GM03348 (cell line): ENCODE measurements around the gene SALL1.

Source experiments
- DNase-seq: peaks from one replicate; pipeline ENCODE4 v3.0.0; 2012; ENCODE audit warnings: low spot score

The SALL1 gene

DNA sequence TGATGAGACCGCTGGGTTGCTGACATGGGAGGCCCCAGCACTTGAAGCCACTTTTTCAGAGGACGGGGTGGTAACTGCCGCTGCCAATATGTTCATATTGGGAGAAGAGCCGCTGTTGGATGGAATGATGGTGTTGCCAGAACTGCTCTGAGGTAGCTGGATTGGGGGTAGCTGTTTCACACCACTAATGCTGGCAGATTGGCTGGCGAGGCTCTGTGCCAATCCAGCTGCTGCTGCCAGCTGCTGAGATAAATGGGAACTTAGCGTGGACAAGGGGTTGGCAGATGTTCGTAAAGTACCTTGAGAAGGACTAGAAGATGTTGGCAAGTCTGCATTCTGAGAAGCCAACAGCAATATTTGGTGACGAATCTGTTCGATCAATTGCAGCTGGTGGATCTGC, 10.0 kb downstream of the SALL1 start:
- no peak for DNase-seq

DNA sequence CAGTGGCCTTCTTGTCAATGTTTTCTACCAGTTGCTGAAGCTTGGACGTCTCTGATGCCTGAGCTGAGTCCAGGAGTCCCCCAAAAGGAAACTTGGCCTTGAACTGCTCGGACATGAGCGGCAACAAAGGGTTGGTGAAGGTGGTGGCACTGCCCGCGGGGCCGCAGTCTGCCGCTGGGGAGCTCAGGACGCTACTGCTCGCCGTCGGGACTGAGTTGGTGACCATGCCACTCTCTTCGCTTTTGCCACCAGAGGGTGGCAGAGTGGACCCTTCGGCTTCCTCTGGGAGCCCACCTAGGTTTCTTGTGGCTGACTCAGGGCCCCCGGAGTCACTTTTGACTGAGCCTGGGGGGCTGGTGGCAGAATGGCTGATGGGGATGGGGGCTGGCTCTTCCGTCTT, 11.0 kb downstream of the SALL1 start:
- DNase-seq: no peak

DNA sequence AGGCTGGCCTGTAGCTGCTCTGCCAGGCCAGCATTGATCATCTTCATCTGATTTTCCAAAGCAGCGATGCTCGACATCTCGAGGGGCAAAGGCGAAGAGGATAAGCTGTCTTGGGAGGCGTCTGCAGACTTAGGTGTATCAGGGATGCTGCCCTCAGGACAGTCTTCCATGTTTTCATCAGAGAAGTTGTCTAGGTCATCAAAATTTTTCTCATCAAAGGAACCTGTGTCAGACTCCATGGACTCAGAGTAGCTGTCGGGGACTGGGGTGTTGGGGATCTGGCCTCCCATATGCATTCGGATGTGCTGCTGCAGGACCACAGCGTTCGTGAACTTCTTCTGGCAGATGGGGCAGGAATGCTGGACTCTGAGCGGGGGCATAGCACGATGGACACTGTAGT, 11.5 kb downstream of the SALL1 start:
- DNase-seq: no peak

DNA sequence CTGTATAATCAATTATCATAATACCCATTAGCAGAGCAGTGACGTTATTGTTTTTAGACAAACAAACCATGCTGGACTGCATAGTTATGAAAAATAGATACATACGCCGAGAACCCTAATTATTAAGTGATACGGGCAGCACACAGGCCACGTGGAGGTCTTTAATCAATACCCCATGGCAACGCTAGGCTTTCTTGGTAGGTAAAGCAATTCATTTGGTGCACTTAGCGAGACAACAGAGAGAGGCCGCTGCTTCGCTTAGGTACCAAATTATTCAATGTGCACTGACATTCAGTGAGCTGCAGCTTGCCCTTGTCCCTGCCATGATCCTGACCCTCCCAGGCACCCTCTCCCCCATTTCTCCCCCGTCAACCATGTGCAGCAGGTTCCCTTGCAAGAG, 12.9 kb downstream of the SALL1 start:
- no peak for DNase-seq

DNA sequence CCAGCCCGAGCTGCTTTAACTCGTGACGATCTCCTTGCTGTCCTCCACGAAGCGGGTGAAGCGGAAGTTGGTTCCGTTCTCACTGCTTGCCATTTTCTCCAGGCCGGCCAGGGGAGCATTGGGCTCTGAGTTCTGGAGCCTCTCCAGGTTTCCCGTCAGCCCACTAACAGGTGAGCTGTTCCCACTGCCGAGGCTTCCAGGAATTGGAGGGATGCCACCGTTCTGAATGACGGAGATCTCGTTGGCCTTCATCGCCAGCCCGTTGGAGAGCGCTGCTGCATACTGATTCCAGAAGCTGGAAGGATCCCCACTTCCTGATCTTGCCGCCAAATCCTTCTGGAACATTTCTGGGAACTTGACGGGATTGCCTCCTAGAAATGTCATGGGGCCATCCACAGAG, 14.0 kb downstream of the SALL1 start:
- DNase-seq: no peak

DNA sequence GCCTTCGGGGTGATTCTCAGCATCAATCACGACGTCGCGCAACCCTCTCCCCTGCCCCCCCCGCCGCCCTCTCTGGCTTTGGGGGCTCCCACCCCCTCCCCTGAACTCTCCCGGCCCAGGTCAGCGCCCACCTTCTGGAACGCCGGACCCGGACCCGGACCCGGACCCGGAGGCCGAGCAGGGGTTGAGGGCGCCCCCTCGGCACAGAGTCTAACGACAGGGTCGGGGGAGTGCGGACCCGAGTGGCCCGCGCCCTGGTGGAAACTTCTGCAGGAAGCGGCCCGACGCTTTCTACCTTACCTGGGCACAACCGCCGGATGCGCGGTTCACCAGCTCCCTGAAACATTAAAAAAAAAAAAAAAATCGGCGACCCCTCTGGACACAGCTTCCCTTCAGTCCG, 16.2 kb downstream of the SALL1 start:
- no peak for DNase-seq

DNA sequence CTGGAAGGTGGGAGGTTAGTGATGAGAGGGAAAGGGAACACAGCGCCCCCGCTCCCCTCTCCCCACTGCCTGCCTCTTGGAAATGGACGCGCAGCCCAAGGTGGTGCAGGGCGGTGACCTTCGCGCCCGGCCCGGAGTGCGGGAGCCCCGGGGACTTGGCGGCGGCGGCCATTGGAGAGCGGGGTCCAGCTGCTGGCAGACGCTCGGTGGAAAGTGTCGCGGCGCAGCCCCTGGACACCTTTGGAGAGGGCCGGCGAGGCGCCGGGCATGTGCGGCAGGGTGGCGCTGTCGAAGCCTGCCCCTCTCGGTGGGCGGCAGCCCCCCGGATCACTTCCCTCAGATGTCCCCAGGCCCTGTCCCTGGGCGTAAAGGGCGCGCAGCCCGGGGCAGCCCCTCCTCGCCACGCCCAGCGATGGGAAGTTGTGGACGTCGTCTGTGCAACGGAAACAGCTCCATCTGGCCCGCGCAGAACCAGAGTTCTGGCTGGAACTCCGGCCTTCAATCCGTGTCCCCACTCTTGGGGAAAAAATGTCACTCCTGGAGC, 16.7 kb downstream of the SALL1 start:
- peak; percentile 33 for DNase-seq

DNA sequence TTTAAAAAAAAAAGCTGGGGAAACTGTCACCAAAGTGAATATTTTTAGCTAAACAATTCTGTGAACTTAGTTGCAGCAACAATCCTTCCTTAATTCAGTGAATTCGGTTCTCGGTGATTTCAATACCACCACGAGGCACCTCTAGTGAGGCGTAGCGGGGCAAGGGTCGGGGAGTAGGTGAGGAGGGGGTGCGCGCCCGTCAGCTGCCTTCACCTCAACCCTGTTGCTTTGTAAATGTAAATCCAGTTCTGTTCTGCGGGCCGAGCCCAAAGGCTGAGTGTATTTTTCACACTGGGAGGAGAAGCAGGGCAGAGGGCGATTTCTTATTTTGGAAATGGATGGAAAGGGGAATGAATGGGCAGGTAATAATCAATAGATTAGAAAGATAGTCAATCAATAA, 17.4 kb downstream of the SALL1 start:
- no peak for DNase-seq

DNA sequence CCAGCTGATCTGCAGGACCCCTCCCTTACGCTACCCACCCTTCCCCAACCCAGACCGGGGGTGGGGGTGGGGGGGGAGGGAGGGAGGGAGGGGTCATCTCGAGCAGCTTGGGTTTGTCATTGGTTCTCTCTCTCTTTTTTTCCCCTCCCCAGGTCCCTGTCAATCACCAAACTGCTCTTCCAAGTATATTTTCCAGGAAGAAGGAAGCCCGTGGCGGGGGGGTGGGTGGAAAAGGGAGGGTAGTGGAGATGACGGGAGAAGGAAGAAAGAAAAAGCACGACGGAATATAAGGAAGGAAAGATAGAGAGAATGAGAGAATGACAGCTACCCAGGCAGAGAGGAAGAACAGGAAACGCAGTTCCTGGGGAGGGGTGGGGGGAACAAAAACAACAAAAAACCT, 17.9 kb downstream of the SALL1 start:
- DNase-seq: no peak

DNA sequence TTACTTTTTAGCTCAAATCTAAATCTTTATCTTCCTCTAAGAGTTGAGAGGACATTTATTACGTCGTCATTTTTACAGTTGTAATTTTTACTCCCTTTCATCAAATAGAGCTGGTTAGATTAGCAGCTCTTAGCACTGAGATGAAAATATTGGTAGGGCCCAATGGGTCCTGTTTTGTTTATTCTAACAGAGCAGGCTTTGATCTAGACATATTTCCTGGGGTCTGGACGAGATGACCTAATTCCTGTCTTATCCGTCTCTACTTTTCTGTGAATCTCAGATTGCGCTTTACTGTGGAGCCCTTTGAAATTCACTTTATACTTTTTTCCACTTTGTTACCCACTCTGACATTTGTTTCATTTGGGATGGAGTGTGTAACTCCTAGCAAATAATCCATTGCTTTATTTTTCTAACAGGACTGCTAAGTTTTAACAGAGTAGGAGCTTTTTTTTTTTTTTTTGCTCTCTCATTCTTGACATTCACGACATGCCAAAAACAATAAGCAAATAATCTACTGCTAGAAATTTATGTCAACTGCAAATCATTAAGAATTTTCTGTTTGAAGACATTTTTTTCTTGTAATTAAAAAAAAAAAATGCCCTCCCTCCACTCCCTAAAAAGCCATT, 18.5 kb downstream of the SALL1 start:
- DNase-seq: no peak

DNA sequence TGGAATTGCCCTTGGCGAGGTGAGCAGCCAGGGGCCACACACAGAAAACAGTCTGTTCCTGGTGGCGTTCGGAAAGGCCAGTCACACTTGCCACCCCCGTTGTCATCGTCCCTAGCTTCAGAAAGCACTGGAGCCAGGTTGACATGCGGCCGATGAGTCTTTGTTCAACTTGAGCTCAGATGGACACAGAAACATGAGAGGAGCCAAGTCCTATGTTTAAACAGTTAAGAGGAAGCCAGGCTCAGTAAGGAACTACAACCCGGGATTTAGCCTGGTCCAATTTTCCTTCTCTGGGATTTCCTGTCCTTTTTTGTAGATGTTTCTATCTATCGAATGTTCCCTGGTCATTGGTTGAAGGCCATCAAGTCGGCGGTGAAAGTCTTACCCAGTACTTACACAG, 19.5 kb downstream of the SALL1 start:
- DNase-seq: no peak

DNA sequence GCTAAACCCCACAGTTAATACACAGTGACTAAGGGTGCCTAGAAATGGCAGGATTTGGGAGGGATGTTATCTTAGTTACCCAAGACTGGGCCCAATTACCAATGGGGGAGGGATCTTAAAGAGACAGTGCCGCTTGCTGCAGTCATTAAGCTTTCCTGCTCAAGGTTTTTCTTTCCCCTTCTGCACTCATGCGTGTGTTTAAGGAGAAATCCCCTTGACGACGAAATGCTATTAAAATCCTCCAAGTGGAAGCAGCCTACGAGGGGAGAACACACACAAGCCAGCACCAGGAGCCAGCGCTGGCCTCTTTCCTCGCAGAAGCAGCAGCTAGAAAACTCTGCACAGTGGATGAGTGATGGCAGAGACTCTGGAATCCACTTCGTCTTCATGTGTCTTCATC, 22.0 kb downstream of the SALL1 start:
- DNase-seq: no peak

DNA sequence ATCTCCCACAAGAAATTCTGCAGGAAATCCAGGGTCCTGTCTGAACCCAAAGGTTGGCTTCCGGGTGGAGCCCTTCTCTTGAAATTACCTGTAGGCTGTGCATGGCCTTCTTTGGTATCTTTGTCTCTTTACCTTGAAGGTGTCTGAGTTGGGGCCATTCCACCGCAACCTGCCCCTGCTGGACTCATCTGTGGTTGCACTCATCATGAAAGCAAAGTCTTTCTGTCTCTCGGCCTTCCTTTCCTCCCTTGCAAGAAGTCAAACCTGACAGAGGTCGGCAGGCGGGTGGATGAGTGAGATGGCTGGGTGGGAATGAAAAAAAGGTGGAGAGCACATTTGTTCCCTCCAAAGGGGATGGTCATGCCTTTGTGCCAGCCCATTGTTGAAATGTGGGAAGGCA, 25.1 kb downstream of the SALL1 start:
- no peak for DNase-seq

DNA sequence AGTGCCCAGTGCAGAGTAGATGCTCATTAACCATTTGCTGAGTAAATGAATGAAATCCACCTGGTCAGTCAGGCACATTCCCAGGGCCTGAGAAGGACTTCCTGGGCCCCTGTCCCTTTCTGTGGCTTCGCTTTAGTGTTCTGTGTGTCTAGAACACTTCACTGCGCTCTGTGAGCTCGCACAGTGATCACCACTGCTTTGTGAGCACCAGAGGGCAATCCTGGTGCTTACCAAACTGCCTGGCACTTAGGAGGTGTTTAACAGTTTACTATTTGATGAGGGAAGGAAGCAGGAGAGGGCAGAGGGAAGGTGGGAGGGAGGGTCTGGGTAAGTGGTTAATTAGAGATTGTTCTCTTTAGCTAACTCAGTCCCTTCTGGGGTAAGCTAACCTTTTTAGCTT, 26.2 kb downstream of the SALL1 start:
- DNase-seq: no peak

DNA sequence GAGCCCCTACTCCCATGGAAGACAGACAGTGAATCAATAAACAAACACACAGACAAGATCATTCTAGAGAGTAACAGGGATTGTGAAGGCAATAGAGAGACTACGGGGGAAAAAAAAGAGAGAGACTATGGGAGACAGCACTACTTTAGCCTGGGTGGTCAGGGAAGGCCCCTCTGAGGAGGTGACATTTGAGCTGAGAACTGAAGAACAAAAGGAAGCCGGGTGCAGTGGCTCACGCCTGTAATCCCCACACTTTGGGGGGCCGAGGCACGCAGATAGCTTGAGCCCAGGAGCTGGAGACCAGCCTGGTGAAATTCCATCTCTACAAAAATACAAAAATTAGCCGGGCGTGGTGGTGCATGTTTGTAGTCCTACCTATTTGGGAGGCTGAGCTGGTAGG, 29.2 kb downstream of the SALL1 start:
- DNase-seq: no peak

DNA sequence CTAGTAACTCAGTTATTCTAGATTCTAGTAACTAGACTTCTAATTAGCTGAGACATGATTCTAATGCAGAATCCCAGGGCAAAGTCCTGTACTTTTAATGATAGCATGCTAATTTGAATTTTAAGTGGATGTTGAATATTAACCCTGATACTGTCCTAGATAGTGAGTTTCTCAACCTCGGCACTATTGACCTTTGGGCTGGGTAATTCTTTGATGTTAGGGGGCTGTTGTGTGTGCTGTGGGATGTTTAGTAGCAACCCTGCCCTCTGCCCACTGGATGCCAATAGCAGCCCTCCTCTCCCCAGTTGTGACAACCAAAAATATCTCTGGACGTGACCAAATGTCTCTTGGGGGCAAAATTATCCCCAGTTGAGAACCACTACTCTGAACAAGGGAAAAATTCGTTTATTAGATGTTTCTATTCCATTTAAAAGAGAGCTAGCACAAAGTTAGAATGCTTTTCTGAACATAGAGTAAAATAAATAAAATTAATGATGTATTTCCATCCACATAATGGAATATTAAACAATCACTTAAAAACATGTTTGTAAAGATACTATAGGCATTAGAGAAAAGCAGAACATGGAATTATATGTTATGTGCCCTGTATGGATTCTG, 30.2 kb downstream of the SALL1 start:
- DNase-seq: no peak

DNA sequence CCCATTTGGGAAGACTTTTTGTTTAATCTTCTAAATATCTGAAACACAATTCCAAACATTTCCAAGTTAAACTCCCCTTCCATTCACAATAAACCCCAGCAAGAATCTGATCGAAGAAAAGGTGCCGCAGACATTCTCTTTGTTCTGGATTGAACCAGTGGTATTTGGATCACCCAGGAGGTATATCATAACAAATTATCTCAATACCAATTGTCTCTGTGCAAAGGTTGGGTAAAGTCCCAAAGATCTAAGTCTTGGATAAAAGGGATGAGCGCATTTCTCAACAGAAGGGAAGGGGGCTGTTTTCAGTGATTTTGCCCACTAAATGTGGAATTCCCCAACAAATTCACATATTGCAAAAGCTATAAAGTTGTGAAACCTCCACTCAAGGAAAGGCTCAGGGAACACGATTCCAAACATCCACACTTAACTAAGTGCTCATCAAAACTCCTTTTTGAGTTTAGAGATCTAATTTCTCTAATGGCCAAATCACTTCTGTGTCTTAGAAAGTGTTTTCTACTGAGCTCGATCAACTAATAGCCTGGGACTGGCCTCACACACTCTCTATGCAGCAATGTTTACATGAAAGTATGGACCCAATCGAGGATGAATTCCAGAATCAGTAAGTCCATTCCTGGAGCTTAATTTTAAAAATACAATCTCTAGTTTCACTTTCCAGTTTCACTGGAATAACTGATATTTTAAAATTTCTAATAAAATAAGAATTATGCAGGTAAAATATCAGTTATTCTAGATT, 30.9 kb downstream of the SALL1 start:
- DNase-seq: no peak

DNA sequence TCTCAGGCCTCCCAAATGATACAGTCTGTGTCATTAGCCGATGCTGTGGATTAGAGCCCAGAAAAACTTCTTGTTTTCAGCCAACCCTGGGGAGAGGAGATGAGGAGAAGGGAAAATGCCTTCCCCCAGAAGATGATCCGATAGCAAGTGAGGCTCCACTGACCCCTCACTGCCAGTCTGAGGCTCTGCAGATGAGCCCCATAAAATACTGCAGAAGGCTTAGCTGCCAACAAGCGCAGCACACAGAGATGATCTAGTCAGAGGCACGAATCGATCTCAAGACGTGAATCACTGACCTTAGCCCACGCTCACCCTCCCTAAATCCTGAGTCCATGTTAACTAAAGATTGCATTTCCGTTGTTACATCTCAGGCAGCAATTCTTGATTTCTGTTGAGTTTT, 31.5 kb downstream of the SALL1 start:
- no peak for DNase-seq

DNA sequence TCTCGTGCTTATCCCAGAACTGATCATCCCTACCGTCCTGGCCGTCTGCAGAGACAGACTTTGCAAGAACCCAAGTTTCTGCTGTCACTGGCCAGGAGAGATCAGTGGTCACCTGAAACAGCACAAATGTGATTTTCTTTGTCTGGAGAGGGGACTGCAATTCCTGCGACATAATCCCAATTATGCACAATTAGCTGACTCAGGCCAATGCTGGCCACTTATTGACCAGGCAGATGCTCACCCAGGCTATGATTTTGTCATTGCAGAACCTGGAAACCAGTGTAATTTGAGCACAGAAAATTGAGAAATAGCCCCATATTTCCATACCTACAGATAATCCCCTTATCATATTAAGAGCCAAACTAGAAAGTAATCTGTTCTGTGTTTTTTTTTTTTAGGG, 34.7 kb downstream of the SALL1 start:
- no peak for DNase-seq

DNA sequence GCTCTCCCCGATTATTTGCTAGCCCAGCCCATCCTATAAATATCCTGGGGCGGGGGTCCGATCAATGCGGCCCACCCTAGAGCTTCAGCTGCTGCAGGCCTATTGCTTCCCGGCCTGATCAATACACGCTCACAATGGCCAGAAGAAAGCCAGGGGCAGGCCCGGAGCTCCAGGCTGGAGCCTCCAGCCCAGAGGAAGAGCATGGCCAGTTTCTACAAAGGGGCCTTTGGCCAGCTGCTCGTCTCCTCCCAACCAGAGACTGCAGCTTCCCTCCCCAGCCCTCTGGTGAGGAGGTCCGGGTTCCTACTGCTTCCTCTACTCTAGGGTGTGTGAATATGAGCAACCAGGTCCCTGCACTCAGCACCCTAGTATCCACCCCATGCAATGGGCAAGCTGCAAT, 36.7 kb downstream of the SALL1 start:
- no peak for DNase-seq

DNA sequence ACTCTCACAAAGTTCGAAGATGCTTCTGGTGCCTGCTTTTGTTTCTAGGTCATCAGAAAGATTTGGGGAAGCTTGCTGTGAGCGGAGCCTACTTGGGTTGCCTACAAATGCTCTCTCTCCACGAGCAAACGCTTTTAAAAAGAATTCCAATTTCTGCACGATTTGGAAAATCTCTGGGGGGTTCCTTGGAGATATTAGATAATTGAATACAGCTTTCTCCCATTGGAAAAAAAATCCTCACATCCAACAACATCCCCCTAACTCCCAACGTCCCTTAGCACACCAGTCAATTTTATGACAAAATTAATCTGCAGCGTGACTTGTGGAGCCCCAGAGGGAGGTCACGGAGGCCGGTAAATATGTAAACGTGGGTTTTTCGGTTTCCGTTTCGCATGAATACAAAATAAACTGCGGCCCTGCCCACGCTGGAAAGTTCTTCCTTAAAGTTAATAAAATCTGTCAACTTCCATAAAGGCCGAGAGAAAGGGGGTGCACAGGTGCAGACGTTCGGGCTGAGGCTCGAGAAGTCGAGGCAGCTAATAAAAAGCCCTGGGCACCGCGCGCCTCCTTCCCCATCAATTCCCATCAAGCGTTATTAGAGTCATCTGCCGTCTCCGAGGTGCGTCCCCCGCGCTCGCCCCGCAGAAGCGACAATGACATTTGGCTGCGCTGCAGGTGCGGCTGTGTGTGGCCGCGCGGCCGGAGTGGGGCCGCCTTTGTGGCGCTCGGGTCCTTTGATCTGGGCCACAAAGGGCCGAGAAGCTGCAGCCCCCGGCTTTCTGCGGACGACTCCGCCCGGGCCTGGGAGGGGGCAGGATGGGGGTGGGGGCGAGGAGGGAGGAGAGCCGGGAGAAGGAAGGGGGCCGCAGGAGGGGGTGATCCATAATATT, 37.6 kb downstream of the SALL1 start:
- DNase-seq: no peak

DNA sequence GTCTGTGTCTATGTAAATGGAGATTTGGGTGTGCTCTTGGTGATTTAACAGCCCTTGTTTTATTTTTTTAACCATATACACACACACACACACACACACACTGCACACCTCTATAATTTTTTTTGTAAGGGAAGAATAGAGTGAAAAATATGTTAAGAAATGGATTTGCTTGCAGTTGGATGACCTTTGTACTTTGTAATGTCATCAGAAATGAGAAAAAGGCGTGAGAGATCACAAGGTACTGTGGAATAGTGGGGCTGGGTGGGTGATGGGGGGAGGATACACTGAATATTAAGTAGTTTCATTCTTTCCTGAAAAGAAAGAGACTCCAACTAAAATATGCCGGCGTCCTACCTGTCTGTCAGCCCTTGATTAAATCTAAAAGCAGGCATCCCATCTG, 38.7 kb downstream of the SALL1 start:
- DNase-seq: no peak
